Kidney epithelial cell (primary cell): ENCODE data around the gene LHFPL6. TPM values are rescaled to one million over a fixed set of nuclear protein-coding genes. Genes with fewer than 3 reads are reported as not detected.

ENCODE experiments used
- DNase-seq: peaks from one replicate; pipeline ENCODE4 v3.0.0-alpha.2; 2010; ENCODE audit warnings: low read depth
- H3K27me3 ChIP-seq: 2 replicates; pipeline ENCODE4 v1.6.0; 2011; ENCODE audit warnings: low read length; ENCODE audit not compliant: control insufficient read depth, insufficient read depth
- H3K36me3 ChIP-seq: 2 replicates; pipeline ENCODE4 v1.5.1; 2011; ENCODE audit warnings: low read length; ENCODE audit not compliant: control insufficient read depth, insufficient read depth
- H3K4me3 ChIP-seq: 2 replicates; pipeline ENCODE4 v1.5.1; 2011; ENCODE audit warnings: low read depth, mild to moderate bottlenecking, control low read depth, low read length
- CTCF ChIP-seq: IDR thresholded peaks from 2 replicates; pipeline ENCODE4 v1.5.1; 2011; ENCODE audit warnings: mild to moderate bottlenecking, moderate library complexity, low read length, control low read depth, inconsistent platforms; ENCODE audit not compliant: insufficient read depth, poor library complexity, severe bottlenecking
- total RNA-seq: library from RNA; depleted of rRNA; stranded (reverse); fragments of >200 nt; gene quantifications from 2 replicates; pipeline ENCODE4 v1.2.3, GENCODE V29; 2015

The LHFPL6 gene
- total RNA-seq, 1 donor from 2014 or later = 7.0 TPM

- Histone ChIP-seq H3K4me3 (no peak overlapping the region), H3K36me3 (no peaks in the 10 kb centered on the region), H3K27me3 (no peaks in the 10 kb centered on the region)
- DNase-seq = no peak
- TF ChIP-seq CTCF = no peak
Observed at GRCh38 chr13:39296193-39296592, 306.8 kb downstream of the LHFPL6 start.

Other genes starting within 250 kb of the LHFPL6 start
- gene COG6, start 52.5 kb upstream of the LHFPL6 start, total RNA-seq = 13.8 and 15.4 TPM in 2 replicates